Calu3 (cell line): Measurements from ENCODE around the gene NAT8L. TPM values are rescaled to one million over a fixed set of nuclear protein-coding genes. Genes with fewer than 3 reads are reported as not detected.

Source experiments
- BruUV-seq: library from RNA; stranded (reverse); fragments of 400-500 nt; replicated peaks from 2 replicates; lab custom pipeline; 2021; lab: Mats Ljungman, UMichigan
- CTCF ChIA-PET: fragments of 300-600 bp; sonication (Branson Sonifier 250); formaldehyde crosslinking; loops from one replicate; lab custom pipeline; 2022; ENCODE audit warnings: antibody characterized with exemption; lab: Charles Lee
- DNase-seq: peaks from one replicate; pipeline ENCODE4 v3.0.0; 2022
- H3K27ac Mint-ChIP-seq: one replicate; pipeline ENCODE4 v1.8.0; 2022; ENCODE audit warnings: mixed read lengths; ENCODE audit not compliant: unreplicated experiment
- H3K27me3 Mint-ChIP-seq: one replicate; pipeline ENCODE4 v1.8.0; 2022; ENCODE audit warnings: mixed read lengths; ENCODE audit not compliant: unreplicated experiment
- H3K36me3 Mint-ChIP-seq: one replicate; pipeline ENCODE4 v1.8.0; 2022; ENCODE audit warnings: mild to moderate bottlenecking, moderate library complexity, mixed read lengths; ENCODE audit not compliant: insufficient read depth, unreplicated experiment
- H3K4me1 Mint-ChIP-seq: one replicate; pipeline ENCODE4 v1.8.0; 2022; ENCODE audit warnings: mild to moderate bottlenecking, low read depth, mixed read lengths; ENCODE audit not compliant: unreplicated experiment
- H3K4me3 Mint-ChIP-seq: one replicate; pipeline ENCODE4 v1.8.0; 2022; ENCODE audit warnings: mild to moderate bottlenecking, low read depth, moderate library complexity, mixed read lengths; ENCODE audit not compliant: unreplicated experiment
- H3K9me3 Mint-ChIP-seq: one replicate; pipeline ENCODE4 v1.8.0; 2022; ENCODE audit warnings: low read depth, mixed read lengths; ENCODE audit not compliant: unreplicated experiment
- CTCF ChIP-seq: fragments of 200-600 bp; IDR thresholded peaks from one replicate; pipeline ENCODE4 v1.8.0; 2022; ENCODE audit warnings: antibody characterized with exemption; ENCODE audit not compliant: unreplicated experiment
- intact Hi-C: fragments of 100-400 bp; cut with micrococcal nuclease; formaldehyde crosslinking; loops from one replicate; pipeline ENCODE4 v1.10.0; 2022; ENCODE audit not compliant: unreplicated experiment
- total RNA-seq: library from RNA; stranded (reverse); gene quantifications from 2 replicates; pipeline ENCODE4 v1.2.3, GENCODE V29; 2022

Gene NAT8L
- total RNA-seq, 1 experiment from 2014 or later: 0.83 TPM

- CTCF ChIA-PET: no interaction called here
- H3K27ac Mint-ChIP-seq: no peak overlapping the region
Measured at GRCh38 chr4:2103843-2104547, 44.9 kb downstream of the NAT8L start.

GRCh38 chr4:2104556-2105345 is 45.6 kb downstream of the NAT8L start:
- no peaks in the 10 kb centered on the region for H3K9me3 Mint-ChIP-seq
- H3K4me1 Mint-ChIP-seq: no peaks in the 10 kb centered on the region
- CTCF ChIA-PET: no interaction called here
- intact Hi-C loops: no loop called here
- H3K27me3 Mint-ChIP-seq: peaks cover 14% of the 10 kb centered on the region
- DNase-seq: no peak
- BruUV-seq: no TSS peak
- no peak for TF ChIP-seq CTCF
- H3K4me3 Mint-ChIP-seq: no peak overlapping the region
- H3K36me3 Mint-ChIP-seq: no peaks in the 10 kb centered on the region
- no peak overlapping the region for H3K27ac Mint-ChIP-seq

More at GRCh38 chr4:2103843-2104547, 44.9 kb downstream of the NAT8L start:
- Mint-ChIP-seq H3K36me3 (no peaks in the 10 kb centered on the region), H3K4me3 (no peak overlapping the region), H3K4me1 (no peaks in the 10 kb centered on the region), H3K27me3 (peaks cover 14% of the 10 kb centered on the region), H3K9me3 (no peaks in the 10 kb centered on the region)
- DNase-seq: no peak
- BruUV-seq: no TSS peak
- intact Hi-C loops: no loop called here
- TF ChIP-seq CTCF: no peak

- intact Hi-C loops: no loop called here
- H3K27me3 Mint-ChIP-seq: peaks cover 7% of the 10 kb centered on the region
- DNase-seq: no peak
- no peak overlapping the region for H3K27ac Mint-ChIP-seq
- no peaks in the 10 kb centered on the region for H3K9me3 Mint-ChIP-seq
- H3K4me3 Mint-ChIP-seq: no peak overlapping the region
- no peak for TF ChIP-seq CTCF
- no peaks in the 10 kb centered on the region for H3K36me3 Mint-ChIP-seq
- BruUV-seq: no TSS peak
- CTCF ChIA-PET: no interaction called here
- H3K4me1 Mint-ChIP-seq: no peaks in the 10 kb centered on the region
Measured at GRCh38 chr4:2105559-2105958, 46.4 kb downstream of the NAT8L start.

- no peaks in the 10 kb centered on the region for H3K4me1 Mint-ChIP-seq
- no peaks in the 10 kb centered on the region for H3K9me3 Mint-ChIP-seq
- H3K36me3 Mint-ChIP-seq: no peaks in the 10 kb centered on the region
- intact Hi-C loops: no loop called here
- DNase-seq: no peak
- no TSS peak for BruUV-seq
- H3K4me3 Mint-ChIP-seq: no peak overlapping the region
- no peaks in the 10 kb centered on the region for H3K27me3 Mint-ChIP-seq
- TF ChIP-seq CTCF: no peak
- H3K27ac Mint-ChIP-seq: no peak overlapping the region
- CTCF ChIA-PET: no interaction called here
Measured at GRCh38 chr4:2116687-2117400, 57.7 kb downstream of the NAT8L start.

Other genes starting within 250 kb of the NAT8L start
- gene LETM1, start 203.2 kb upstream of the NAT8L start, total RNA-seq: 47.2 and 56.7 TPM in 2 replicates
- gene NSD2, start 187.9 kb upstream of the NAT8L start, total RNA-seq: 96.0 and 104 TPM in 2 replicates
- 29.9 and 30.4 TPM in 2 replicates for gene NELFA, start 50.4 kb upstream of the NAT8L start, total RNA-seq
- 12.9 and 13.4 TPM in 2 replicates for gene HAUS3, start 182.8 kb downstream of the NAT8L start, total RNA-seq
- gene POLN, start 182.8 kb downstream of the NAT8L start, total RNA-seq: 4.1 and 5.2 TPM in 2 replicates
- 12.8 and 15.0 TPM in 2 replicates for gene MXD4, start 202.8 kb downstream of the NAT8L start, total RNA-seq